Measurements from ENCODE around the gene LURAP1L. TPM values are rescaled to one million over a fixed set of nuclear protein-coding genes. Genes with fewer than 3 reads are reported as not detected.

Gene LURAP1L
- total and polyA plus RNA-seq, 2 of the 4 experiments (the other 2 are of a cell fraction) = 6.1 to 10.6 TPM

GRCh38 chr9:12777121-12778022 lies 2.6 kb downstream of the LURAP1L start (continued):
- TF ChIP-seq ELK1 (IDR thresholded peaks at IDR 0.05; ENCODE audit: borderline replicate concordance, low read depth, low read length) = no peak

GRCh38 chr9:12778389-12778788 lies 3.6 kb downstream of the LURAP1L start:
- dilution Hi-C loops (cut with HindIII; ENCODE audit: low sequenced_read_pairs, unreplicated experiment) = no loop called here
- ChIA-PET CTCF (interaction anchor here (1.5 kb wide), 1 partner anchor 40 kb away, joined by 3 read pairs; no protein-coding TSS in a partner anchor), POLR2A (ENCODE audit: unreplicated experiment) (no interaction called here)
- Histone ChIP-seq H4K8ac (ENCODE audit: low read depth in 2 of 2, low read length in 2 of 2) (peak overlapping the region; percentile 24 to 64; a peak in 1 of 4 replicates), H3K79me1 (ENCODE audit: low read depth in 1 of 2, low read length in 2 of 2) (peaks cover 9 to 26% of the 10 kb centered on the region in 2 experiments; a peak in 3 of 4 replicates), H3K9me1 (ENCODE audit: insufficient read depth, low read length) (peaks cover 3% of the 10 kb centered on the region; the same call in 1 of the 2 replicates), H3K27ac (ENCODE audit: insufficient read depth, low read length) (peak overlapping the region; percentile 68; the same call in 1 of the 2 replicates), H2BK120ac (ENCODE audit: low read depth, low read length) (peak overlapping the region; percentile 53; the same call in 1 of the 2 replicates), H2BK5ac (ENCODE audit: low read depth, low read length, poor library complexity, severe bottlenecking) (no peak overlapping the region), H3K4ac (ENCODE audit: low read depth, low read length) (peak overlapping the region; percentile 12; the same call in 1 of the 2 replicates), H2AK5ac (ENCODE audit: low read depth, low read length) (peak overlapping the region; percentile 33; the same call in 1 of the 2 replicates), H2BK15ac (ENCODE audit: low read depth, low read length) (no peak overlapping the region), H3K9ac (ENCODE audit: low read depth, low read length) (no peak overlapping the region), H3K23ac (ENCODE audit: low read depth, low read length) (peak overlapping the region; percentile 34; the same call in 1 of the 2 replicates), H3K27me3 (ENCODE audit: control insufficient read depth, insufficient read depth, low read length) (no peaks in the 10 kb centered on the region), H4K20me1 (ENCODE audit: insufficient read depth, low read length) (no peaks in the 10 kb centered on the region), H3K36me3 (ENCODE audit: control insufficient read depth, insufficient read depth, low read length) (peaks cover 5% of the 10 kb centered on the region; the same call in 1 of the 2 replicates), H3K14ac (replicated peaks; ENCODE audit: low read depth, low read length) (peak overlapping the region; percentile 62; the same call in 1 of the 2 replicates), H3K9me3 (ENCODE audit: control insufficient read depth, insufficient read depth, low read length) (no peaks in the 10 kb centered on the region), H4K5ac (ENCODE audit: low read depth, low read length) (peak overlapping the region; percentile 64), H4K91ac (ENCODE audit: insufficient read depth, low read depth, low read length) (0 out of 2 replicates have a peak overlapping the region, but pooled peaks have one; percentile 13), H3K56ac (ENCODE audit: extremely low read depth, insufficient read depth, low read length) (no peak overlapping the region), H3K4me3 (ENCODE audit: insufficient read depth, low read depth, low read length) (no peak overlapping the region; the same call in 1 of the 2 replicates), H3K4me1 (ENCODE audit: control insufficient read depth, insufficient read depth, low read length) (0 out of 2 replicates have a peak, but pooled peaks cover 2% of the 10 kb centered on the region), H3K4me2 (ENCODE audit: low read depth, low read length) (peak overlapping the region; percentile 92), H2BK20ac (ENCODE audit: low read depth, low read length) (no peak overlapping the region), H2AK9ac (replicated peaks; ENCODE audit: low read depth, low read length, poor library complexity) (no peak overlapping the region), H2AFZ (replicated peaks; ENCODE audit: low read length, poor library complexity) (no peak overlapping the region), H3K18ac (ENCODE audit: low read depth, low read length) (peak overlapping the region; percentile 95; the same call in 1 of the 2 replicates)
- intact Hi-C loops (cut with micrococcal nuclease) = loop anchor here (5.0 kb wide), 1 partner anchor 254 kb away; no protein-coding TSS in a partner anchor
- ATAC-seq (ENCODE audit: low read depth) = no peak
- no TSS peak for BruUV-seq (replicated peaks)
- in situ Hi-C loops (cut with MboI; ENCODE audit: low sequenced_read_pairs) = no loop called here
- no peak for DNase-seq
- WGBS, 2 experiments (ENCODE audit: extremely low coverage in 2 of 2, insufficient read length in 1 of 2) = no CpG with 5 or more reads among the region's 3 CpGs
- no peak for TF ChIP-seq CEBPB (IDR thresholded peaks at IDR 0.05; ENCODE audit: low read depth, low read length)
- TF ChIP-seq RFX5 (IDR thresholded peaks at IDR 0.05; ENCODE audit: low read depth, low read length) = no peak
- no peak for TF ChIP-seq CTCF (conservative IDR thresholded peaks at IDR 0.05; ENCODE audit: low read depth, low read length)
- TF ChIP-seq FOS (IDR thresholded peaks at IDR 0.05; ENCODE audit: low read depth, low read length) = no peak
- no peak for TF ChIP-seq BHLHE40 (IDR thresholded peaks at IDR 0.05; ENCODE audit: low read depth, low read length)
- no peak for TF ChIP-seq CHD1 (IDR thresholded peaks at IDR 0.05; ENCODE audit: low read depth, low read length)
- no peak for TF ChIP-seq MXI1 (IDR thresholded peaks at IDR 0.05; ENCODE audit: borderline replicate concordance, low read depth, low read length)
- TF ChIP-seq POLR2A (IDR thresholded peaks at IDR 0.05; ENCODE audit: low read depth, low read length) = no peak
- no peak for TF ChIP-seq ELK1 (IDR thresholded peaks at IDR 0.05; ENCODE audit: borderline replicate concordance, low read depth, low read length)
- TF ChIP-seq MAFK (IDR thresholded peaks at IDR 0.05; ENCODE audit: low read depth, low read length) = no peak

All from IMR-90 (cell line).